COLO668 (cell line): ENCODE measurements around the gene NOX5.
"Not testable (repeated sequence)": the region's sequence is repeated elsewhere in the genome, so short reads cannot be mapped to it uniquely, and the experiment has no call there.

Experiments used
- DNase-seq: peaks from one replicate; lab custom pipeline; 2025; ENCODE audit not compliant: unreplicated experiment; lab: John Stamatoyannopoulos, UW

The NOX5 gene, protein sequence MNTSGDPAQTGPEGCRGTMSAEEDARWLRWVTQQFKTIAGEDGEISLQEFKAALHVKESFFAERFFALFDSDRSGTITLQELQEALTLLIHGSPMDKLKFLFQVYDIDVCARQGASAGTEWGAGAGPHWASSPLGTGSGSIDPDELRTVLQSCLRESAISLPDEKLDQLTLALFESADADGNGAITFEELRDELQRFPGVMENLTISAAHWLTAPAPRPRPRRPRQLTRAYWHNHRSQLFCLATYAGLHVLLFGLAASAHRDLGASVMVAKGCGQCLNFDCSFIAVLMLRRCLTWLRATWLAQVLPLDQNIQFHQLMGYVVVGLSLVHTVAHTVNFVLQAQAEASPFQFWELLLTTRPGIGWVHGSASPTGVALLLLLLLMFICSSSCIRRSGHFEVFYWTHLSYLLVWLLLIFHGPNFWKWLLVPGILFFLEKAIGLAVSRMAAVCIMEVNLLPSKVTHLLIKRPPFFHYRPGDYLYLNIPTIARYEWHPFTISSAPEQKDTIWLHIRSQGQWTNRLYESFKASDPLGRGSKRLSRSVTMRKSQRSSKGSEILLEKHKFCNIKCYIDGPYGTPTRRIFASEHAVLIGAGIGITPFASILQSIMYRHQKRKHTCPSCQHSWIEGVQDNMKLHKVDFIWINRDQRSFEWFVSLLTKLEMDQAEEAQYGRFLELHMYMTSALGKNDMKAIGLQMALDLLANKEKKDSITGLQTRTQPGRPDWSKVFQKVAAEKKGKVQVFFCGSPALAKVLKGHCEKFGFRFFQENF

DNA sequence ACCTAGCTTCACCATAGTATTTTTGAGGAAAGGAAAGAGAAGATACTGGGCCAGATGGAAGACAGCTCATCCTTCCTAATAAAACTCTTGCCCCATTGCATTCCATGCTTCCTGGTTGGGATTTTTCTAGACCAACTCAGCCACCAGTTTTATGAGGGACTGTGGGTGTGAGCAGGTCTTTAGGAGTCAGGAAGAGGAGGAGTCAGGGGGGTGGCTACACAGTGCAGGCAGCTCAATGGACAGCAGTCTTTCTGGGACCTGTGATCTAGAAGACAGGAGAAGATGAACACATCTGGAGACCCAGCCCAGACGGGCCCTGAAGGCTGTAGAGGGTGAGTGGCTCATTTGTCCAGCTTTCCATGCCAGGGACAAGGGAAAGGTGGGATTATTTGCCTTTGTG lies at the start of gene NOX5:
Gene NOX5, plus strand, starts transcription at position 242 of the 400 bp plus-strand sequence. Its CDS starts 41 bp downstream, at position 283.
- DNase-seq, result no peak

DNA sequence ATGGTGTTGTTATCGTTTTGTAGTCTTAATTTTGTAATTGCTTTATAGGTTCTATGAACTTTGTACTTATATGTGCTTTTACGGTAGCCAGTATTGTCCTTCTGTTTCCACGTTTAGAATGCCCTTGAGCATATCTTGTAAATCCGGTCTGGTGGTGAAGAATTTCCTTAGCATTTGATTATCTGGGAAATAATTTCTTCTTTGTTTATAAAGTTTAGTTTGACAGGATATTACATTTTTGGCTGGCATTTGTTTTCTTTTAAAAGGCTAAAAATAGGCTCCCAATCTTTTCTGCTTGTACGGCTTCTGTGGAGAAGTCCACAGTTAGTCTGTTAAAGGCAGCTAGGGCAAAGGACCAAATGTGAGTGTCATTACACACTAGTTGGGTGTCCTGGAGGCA lies 47.5 kb upstream of the NOX5 start:
- DNase-seq, result no peak

DNA sequence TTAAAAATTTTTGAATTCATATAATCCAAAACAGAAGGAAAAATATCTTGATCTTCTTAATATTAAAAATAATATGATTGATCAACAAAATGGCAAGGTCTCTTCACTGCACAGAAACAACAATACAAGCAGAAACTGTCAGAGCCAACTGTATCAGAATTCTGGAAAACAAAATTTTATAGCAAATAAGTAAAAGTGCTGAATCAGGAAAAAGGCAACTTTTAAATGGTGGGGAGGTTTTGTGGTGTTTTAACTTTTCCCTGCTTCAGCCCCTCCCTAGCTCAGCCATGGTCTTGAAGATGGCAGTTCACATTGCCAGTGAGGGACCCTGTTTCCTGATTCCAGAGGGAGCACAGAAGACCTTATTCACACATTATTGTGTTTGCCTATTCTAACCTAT lies 46.5 kb upstream of the NOX5 start:
- no peak for DNase-seq

DNA sequence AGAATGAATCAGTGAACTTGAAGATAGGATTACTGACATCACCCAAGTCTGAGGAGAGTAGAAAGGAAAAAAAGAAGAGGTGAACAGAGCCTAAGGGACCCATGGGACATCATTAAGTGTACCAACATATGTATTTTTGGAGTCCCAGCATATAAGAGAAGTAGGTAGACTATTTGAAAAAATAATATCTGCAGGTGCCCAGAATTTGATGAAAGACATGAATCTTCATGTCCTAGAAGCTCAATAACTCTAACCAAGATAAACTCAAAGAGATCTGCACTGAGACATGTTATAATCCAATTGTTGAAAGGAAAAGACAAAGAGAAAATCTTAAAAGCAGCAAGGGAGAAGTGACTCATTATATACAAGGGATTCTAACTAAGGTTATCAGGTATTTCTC lies 45.2 kb upstream of the NOX5 start:
- no peak for DNase-seq

DNA sequence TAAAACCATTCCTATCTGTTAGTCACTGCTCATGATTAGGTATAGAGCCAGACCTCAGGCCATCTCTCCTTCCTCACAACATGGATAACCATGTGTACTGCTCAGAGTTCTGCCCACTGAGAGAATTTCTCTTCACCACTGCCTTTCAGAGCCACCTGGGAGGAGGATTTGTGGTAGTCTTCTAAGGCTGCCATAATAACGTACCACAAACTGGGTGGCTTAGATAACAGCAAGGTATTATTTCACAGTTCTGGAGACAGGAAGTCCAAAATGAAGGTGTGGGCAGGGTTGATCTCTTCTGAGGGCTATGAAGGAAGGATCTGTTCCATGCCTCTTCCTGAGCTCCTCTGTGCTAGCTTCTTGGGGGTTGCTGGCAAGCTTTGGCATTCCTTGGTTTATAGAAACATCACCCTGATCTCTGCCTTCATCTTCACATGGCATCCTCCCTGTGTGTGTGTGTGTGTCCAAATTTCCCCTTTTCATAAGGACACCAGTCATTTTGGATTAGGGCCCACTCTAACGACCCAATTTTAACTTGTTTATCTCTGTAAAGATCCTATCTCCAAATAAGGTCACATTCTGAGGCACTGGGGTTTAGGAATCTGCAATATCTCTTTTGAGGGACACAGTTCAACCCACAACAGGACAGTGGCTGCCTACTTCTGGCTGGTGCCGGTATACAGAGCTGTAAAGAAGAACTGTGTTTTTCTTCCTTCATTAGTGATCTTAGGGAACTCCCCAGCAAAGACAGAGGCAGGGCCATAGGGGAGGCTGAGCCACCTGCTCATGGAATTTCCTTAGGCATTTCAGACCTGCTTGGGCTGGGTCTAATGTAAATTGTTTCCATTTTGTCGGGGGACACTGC lies 42.1 kb upstream of the NOX5 start:
- no peak for DNase-seq

DNA sequence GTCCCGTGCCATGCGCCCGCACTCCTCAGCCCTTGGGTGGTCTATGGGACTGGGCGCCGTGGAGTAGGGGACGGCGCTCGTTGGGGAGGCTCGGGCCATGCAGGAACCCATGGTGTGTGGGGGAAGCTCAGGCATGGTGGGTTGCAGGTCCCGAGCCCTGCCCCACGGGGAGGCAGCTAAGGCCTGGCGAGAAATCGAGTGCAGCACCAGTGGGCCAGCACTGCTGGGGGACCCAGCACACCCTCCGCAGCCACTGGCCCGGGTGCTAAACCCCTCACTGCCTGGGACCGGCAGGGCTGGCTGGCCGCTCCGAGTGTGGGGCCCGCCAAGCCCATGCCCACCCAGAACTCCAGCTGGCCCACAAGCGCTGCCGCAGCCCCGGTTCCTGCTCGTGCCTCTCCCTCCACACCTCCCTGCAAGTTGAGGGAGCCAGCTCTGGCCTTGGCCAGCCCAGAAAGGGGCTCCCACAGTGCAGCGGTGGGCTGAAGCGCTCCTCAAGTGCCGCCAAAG lies 38.8 kb upstream of the NOX5 start:
- not testable (repeated sequence) for DNase-seq

DNA sequence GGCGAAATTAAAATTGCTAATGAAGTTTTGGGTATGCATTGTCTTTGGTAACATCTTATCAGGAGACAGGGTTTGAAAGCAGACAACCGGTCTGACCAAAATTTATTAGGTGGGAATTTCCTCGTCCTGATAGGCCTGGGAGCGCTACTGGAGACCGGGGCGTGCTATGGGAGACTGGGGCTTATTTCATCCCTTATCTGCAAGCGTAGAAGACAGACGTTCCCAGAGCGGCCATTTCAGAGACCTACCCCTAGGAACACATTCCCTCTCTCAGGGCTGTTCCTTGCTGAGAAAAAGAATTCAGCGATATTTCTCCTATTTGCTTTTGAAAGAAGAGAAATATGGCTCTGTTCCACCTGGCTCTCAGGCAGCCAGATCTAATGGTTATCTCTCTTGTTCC lies 37.1 kb upstream of the NOX5 start:
- DNase-seq, result not testable (repeated sequence)

DNA sequence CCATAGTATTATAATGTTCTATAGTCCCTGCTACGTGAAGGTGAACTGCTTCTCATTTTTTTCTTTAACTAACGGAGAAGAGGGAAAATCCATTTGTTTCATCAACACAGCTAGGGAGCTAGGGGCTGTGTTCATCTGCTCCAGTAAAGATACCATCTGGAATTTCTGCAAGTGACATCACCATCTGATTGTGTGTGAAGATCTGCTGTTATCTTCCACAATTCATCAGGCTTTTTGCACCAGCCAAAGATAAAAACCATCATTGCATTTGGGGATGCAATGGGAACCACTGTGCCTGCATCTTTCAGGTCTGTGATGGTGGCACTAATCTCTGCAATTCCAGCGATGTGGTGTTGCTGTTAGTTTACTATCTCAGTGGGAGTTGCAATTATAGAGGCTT lies 35.5 kb upstream of the NOX5 start:
- DNase-seq, result no peak

DNA sequence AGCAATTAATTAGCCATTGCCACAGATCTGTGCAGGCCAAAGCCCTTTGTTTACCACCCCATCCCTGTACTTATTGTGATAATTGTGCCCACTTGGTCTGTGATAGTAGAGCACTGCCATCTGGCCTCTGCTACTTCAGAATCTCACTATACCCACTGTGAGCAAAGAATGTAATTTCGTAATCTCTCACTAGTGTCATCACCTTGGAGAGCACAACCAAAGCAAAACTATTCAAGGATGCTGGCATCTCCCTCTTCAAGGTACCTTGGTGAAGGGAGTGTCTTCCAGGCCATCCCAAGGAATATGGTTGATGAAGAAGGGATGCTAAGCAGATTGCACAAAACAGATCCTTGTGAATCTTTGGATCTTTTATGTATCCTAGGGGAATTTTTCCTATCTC lies 34.7 kb upstream of the NOX5 start:
- no peak for DNase-seq

DNA sequence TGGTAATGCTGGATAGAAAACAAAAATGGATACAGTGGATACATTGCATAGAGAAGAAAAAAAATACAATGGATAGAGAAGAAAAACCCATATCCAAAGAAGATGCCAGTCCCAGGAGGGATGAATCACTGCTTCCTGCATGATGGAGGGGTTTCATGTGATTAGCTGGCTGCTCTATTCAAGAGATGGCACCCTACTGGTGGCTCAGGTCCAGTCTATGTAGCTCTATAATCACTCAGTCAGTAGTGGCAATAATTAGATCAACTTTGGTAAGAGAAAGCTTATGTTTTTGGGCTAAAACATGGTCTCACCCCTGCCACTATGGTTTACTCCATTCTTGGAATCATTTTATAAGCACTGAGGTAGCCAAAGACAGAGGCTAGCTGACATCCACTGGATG lies 33.7 kb upstream of the NOX5 start:
- no peak for DNase-seq

DNA sequence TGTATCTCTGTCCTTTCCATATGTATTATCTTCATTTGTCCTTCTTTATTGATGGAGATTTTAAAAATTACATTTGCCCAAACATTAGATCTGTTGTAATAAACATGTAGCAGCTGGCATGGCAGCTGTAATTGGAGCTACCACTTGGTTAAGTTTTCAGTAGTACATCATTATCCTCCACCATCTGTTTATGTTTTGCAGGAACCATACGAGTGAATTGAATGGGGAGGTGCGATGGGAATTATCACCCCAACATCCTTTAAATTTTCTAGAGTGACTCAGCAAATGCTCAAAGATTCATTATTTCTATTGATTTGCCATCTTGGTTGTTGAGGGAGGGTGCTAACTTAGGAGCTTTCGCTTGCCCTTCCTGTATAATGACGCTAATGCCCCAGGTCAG lies 32.6 kb upstream of the NOX5 start:
- no peak for DNase-seq

DNA sequence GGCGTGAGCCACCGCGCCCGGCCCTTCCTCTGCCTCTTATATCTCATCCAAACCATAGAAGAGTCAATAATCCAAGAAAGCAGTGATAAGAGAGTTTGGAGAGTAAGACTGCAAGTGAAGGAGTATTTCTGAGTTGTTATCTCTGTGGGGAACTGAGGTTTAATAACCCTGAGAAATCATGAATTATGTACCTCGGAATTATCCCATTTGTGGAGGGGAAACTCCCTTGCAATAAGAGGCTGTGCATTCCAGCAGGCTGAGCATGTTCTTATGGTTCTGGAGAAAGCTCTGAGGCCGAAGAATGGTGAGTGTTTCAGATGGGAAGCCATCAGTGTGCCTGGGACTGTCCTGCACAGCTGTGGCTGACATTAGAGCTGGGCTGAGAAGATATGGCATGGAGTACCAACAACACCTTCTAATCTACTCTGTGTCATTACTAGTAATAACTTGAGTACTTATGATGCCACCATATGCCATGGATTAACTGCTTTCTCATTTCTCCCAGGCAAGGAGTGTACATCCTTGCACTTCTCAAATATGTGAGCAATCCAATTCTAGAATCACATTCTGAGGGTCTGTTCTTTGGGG lies 31.4 kb upstream of the NOX5 start:
- DNase-seq, result no peak

DNA sequence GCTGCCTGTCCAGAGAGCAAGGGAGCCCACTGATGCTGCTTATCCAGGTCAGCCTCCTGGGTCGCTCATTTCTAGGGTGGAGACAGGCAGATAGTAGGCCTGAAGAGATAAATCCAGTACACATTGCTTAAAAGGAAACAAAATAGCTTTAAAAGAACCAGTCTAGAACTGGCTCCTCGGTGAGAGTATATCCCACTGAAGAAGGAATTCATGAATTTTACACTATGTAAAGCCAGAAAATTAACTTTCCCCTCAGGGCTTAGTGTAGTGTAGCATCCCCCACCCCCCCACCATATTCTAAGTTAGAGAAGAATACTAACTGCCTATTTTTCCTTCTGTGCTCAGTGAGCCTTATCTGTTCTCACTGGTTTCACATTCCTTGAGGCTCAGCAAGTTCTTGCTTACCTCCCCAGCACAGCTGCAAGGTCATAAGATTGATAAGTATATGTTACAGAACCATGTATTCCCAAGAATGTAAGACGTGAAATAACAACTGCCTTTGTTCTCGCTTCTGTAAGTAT lies 30.5 kb upstream of the NOX5 start:
- no peak for DNase-seq

DNA sequence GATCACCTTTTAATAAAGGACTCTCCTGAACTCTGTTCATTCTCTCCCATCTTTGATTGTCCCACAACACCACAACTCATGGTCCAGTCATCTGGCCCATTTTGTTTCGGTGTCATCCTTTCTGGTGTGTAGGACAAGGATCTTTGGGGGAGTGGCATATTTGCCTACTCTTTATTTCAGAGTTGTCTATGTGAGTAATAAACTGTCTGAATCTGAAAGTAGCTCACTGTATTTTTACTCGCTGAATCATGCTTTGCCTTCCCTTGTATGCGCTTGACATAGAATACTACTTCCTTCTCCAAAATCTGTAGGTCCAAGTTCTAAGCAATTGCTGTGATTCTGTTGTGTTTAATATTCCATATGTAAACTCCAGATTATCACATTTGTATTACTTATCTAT lies 29.9 kb upstream of the NOX5 start:
- DNase-seq, result no peak

DNA sequence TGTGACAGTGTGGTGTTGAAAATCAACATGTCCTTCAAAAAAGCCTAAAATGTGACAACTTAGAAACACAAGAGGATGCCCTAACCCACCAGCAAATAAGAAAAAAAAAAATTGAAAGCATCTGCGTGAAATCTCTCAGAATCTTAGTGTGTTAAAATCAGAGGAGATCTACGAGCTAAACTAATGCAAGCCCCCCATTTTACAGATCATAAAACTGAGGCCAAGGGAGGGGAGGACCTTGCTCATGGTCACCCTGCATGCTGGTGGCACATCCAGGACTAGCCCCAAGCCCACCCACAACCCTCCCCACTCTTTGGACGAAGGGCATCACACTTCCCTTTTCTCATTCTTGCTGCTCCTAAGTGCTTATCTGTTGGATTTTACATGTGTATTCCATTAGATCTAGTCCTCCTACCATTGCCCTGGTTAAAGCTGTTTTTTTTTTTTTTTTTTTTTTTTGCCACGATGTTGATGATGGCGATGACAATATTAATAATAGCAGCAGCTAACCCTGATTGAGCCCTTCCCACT lies 29.1 kb upstream of the NOX5 start:
- no peak for DNase-seq

DNA sequence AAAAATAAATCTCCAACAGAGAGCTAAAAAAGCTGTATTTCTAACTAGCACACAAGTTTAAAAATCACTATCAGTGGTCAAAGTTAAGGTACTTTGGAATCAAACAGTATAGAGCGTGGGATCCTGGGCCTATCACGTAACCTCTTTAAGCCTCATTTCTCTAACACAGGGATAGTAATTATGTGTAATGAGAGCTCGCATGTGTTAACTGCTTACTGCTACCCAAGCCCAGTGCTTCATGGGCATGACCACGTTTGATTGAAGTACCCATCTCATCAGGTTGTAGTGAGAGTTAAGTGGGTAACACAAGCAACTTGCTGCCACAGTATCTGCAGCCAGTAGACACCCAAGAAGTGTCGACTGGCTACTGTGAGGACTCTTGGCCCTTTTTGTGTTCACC lies 28.2 kb upstream of the NOX5 start:
- DNase-seq, result no peak

DNA sequence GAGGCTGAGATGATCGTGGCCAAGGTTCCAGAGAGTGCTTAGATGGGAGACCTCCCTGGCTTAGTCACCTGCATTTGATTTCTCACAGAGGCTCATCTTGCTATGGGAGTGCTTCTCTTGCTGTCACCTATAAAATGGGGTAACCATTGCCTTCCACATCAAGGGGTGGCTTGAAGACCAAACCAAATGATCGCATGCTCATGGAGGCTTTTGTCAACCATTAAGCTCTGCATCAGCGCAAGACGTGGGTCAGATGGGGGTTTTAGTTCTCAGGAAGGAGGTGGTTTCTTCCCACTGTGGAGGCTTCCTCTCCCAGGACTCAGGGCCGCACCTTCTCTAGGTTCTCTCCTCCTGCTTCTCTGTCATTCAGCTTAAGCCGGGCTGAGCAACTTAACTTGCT lies 27.4 kb upstream of the NOX5 start:
- DNase-seq, result no peak

DNA sequence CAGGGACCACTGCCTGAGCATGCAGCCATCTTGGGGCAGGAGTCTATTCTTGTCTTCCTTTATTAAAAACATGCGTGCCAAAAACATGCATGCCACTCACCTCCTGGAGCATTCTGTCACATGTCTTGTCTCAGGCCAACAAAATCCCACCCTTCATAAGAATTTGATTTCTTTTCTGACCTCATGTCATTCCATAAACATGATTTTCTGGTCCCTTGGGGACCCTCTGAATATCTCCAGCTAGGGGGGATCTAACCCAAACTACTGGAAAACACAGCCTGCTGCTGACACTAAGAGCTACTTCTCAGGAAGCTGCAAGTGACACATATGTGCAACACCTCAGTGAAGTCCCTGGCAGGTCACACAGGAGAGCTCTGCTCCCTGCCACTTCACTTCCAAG lies 26.8 kb upstream of the NOX5 start:
- no peak for DNase-seq

DNA sequence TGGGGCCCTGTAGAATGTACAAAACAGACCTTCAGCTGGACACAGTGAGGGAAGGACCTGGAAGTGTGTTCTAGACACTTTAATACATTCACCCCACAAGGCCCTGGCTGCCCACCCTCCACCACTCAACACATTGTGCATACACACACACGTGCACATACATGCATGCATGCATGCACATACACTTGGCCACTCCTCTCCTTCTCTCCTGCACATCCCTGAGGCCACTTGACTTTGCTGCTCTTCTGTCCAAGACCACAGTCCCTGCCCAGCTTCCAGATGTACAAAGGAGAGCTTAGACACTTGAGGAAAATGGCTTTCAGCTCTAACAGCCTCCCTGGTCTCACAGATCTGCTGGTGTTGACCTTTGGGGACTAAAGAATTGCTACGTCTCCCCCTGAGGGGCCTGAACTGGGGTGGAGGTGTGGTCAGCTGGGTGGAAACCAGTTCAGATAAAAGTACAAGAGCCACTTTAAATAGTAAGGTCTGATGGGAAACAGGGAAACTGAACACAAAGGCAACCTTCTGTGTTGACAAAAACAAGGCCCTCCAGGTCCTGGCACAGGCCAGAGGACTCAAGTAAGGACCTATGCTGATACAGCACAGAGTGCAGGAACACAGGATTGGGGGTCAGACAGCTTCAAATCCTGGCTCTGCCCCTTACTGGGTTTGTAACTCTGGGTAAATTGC lies 24.8 kb upstream of the NOX5 start:
- DNase-seq, result no peak
